C4-2B (cell line): ENCODE measurements around the gene TMEM178B.
"Not testable (repeated sequence)": the region's sequence is repeated elsewhere in the genome, so short reads cannot be mapped to it uniquely, and the experiment has no call there.

Source experiments
- H3K27ac ChIP-seq: fragments of 450-650 bp; 2 replicates; pipeline ENCODE4 v1.5.1; 2017
- CTCF ChIP-seq: fragments of 450-650 bp; conservative IDR thresholded peaks from 2 replicates; pipeline ENCODE4 v1.5.1; 2017; ENCODE audit warnings: mild to moderate bottlenecking
- ZFX ChIP-seq: fragments of 450-650 bp; IDR thresholded peaks from 2 replicates; pipeline ENCODE4 v1.6.1; 2017

The TMEM178B gene

GRCh38 chr7:141114029-141114664, 40.3 kb downstream of the TMEM178B start:
- H3K27ac ChIP-seq: no peak overlapping the region
- no peak for TF ChIP-seq CTCF

GRCh38 chr7:141115965-141116364, 42.1 kb downstream of the TMEM178B start:
- TF ChIP-seq CTCF: no peak
- H3K27ac ChIP-seq: no peak overlapping the region

- not testable (repeated sequence) for H3K27ac ChIP-seq
Observed at GRCh38 chr7:141116661-141117060, 42.8 kb downstream of the TMEM178B start.

GRCh38 chr7:141118767-141119166, 44.9 kb downstream of the TMEM178B start:
- no peak for TF ChIP-seq ZFX
- no peak for TF ChIP-seq CTCF
- H3K27ac ChIP-seq: no peak overlapping the region

GRCh38 chr7:141119187-141119586, 45.3 kb downstream of the TMEM178B start:
- H3K27ac ChIP-seq: no peak overlapping the region
- TF ChIP-seq ZFX (no peak), CTCF (no peak)

- no peak for TF ChIP-seq ZFX
- no peak for TF ChIP-seq CTCF
- no peak overlapping the region for H3K27ac ChIP-seq
Observed at GRCh38 chr7:141122736-141123135, 48.9 kb downstream of the TMEM178B start.

- no peak overlapping the region for H3K27ac ChIP-seq
- TF ChIP-seq ZFX: no peak
- no peak for TF ChIP-seq CTCF
Observed at GRCh38 chr7:141123522-141123921, 49.7 kb downstream of the TMEM178B start.

GRCh38 chr7:141126107-141126506, 52.2 kb downstream of the TMEM178B start:
- no peak overlapping the region for H3K27ac ChIP-seq
- TF ChIP-seq ZFX (no peak), CTCF (no peak)
